Karpas-422 (cell line): ENCODE measurements around the gene GLYAT. TPM values are rescaled to one million over a fixed set of nuclear protein-coding genes. Genes with fewer than 3 reads are reported as not detected.
"Not testable (repeated sequence)": the region's sequence is repeated elsewhere in the genome, so short reads cannot be mapped to it uniquely, and the experiment has no call there.

Experiments used
- DNase-seq: peaks from one replicate; pipeline ENCODE4 v3.0.0-alpha.2; 2015
- H2AFZ ChIP-seq: fragments of 200-600 bp; sonication (generic); 2 replicates; pipeline ENCODE4 v1.6.1; 2014; ENCODE audit warnings: antibody characterized with exemption, low read length, mixed read lengths
- H3K27ac ChIP-seq: fragments of 200-600 bp; sonication (generic); 2 replicates; pipeline ENCODE4 v1.5.1; 2014; ENCODE audit warnings: mild to moderate bottlenecking, low read length, moderate library complexity
- H3K27me3 ChIP-seq: fragments of 200-600 bp; sonication (generic); 2 replicates; pipeline ENCODE4 v1.6.1; 2014; ENCODE audit warnings: low read length, mixed read lengths
- H3K36me3 ChIP-seq: fragments of 200-600 bp; sonication (generic); 2 replicates; pipeline ENCODE4 v1.6.1; 2014; ENCODE audit warnings: low read length, mixed read lengths; ENCODE audit not compliant: insufficient read depth
- H3K4me1 ChIP-seq: fragments of 200-600 bp; sonication (generic); 2 replicates; pipeline ENCODE4 v1.6.1; 2014; ENCODE audit warnings: mild to moderate bottlenecking, low read length, mixed read lengths
- H3K4me2 ChIP-seq: fragments of 200-600 bp; sonication (generic); 2 replicates; pipeline ENCODE4 v1.6.1; 2014; ENCODE audit warnings: low read length, low read depth, mild to moderate bottlenecking; ENCODE audit not compliant: poor library complexity, severe bottlenecking
- H3K4me3 ChIP-seq: fragments of 200-600 bp; sonication (generic); 2 replicates; pipeline ENCODE4 v1.5.1; 2014; ENCODE audit warnings: mild to moderate bottlenecking, antibody characterized with exemption, low read length, mixed read lengths
- H3K79me2 ChIP-seq: fragments of 200-600 bp; sonication (generic); 2 replicates; pipeline ENCODE4 v1.6.1; 2014; ENCODE audit warnings: mild to moderate bottlenecking, low read length, mixed read lengths
- H3K9ac ChIP-seq: fragments of 200-600 bp; sonication (generic); 2 replicates; pipeline ENCODE4 v1.6.0; 2014; ENCODE audit warnings: low read length
- H3K9me2 ChIP-seq: fragments of 200-600 bp; sonication (generic), shearing (Covaris generic); replicated peaks from 2 replicates; pipeline ENCODE4 v1.6.0; 2014; ENCODE audit warnings: mild to moderate bottlenecking, low read length, moderate library complexity; ENCODE audit not compliant: insufficient read depth
- H3K9me3 ChIP-seq: fragments of 300-700, 200-600 bp; sonication (generic); 2 replicates; pipeline ENCODE4 v1.6.1; 2014; ENCODE audit warnings: low read length, mixed read lengths
- H4K20me1 ChIP-seq: fragments of 200-600 bp; sonication (generic); 2 replicates; pipeline ENCODE4 v1.6.1; 2014; ENCODE audit warnings: mild to moderate bottlenecking, antibody characterized with exemption, low read length, low read depth; ENCODE audit not compliant: insufficient read depth
- total RNA-seq: library from RNA; depleted of rRNA; stranded (reverse); fragments of >200 nt; shearing (Covaris generic); gene quantifications from 2 replicates; pipeline ENCODE4 v1.2.3, GENCODE V29; 2014; ENCODE audit warnings: low replicate concordance

The GLYAT gene
- total RNA-seq, 1 experiment from 2014 or later, result not detected

GRCh38 chr11:58682660-58683059 is 49.1 kb downstream of the GLYAT start:
- H4K20me1 ChIP-seq, H3K79me2 ChIP-seq, H3K9me2 ChIP-seq, H3K4me1 ChIP-seq, H3K4me2 ChIP-seq, H3K36me3 ChIP-seq, H3K27ac ChIP-seq, DNase-seq, H2AFZ ChIP-seq, H3K27me3 ChIP-seq, H3K4me3 ChIP-seq, H3K9ac ChIP-seq, H3K9me3 ChIP-seq: not testable (repeated sequence)

GRCh38 chr11:58677536-58677935 is 54.2 kb downstream of the GLYAT start:
- not testable (repeated sequence) for H3K79me2 ChIP-seq, H3K36me3 ChIP-seq, H3K27me3 ChIP-seq, H3K4me2 ChIP-seq, DNase-seq, H2AFZ ChIP-seq, H3K27ac ChIP-seq, H3K9me2 ChIP-seq, H3K9me3 ChIP-seq, H3K4me1 ChIP-seq, H3K9ac ChIP-seq, H3K4me3 ChIP-seq, H4K20me1 ChIP-seq

GRCh38 chr11:58676563-58677135 is 55.1 kb downstream of the GLYAT start:
- Histone ChIP-seq H3K36me3 (no peaks in the 10 kb centered on the region), H3K9me2 (no peaks in the 10 kb centered on the region), H3K79me2 (no peaks in the 10 kb centered on the region), H3K27me3 (no peaks in the 10 kb centered on the region), H3K9ac (no peak overlapping the region), H3K4me2 (no peak overlapping the region), H4K20me1 (no peaks in the 10 kb centered on the region), H3K4me1 (no peaks in the 10 kb centered on the region), H2AFZ (no peak overlapping the region), H3K27ac (no peak overlapping the region), H3K9me3 (no peaks in the 10 kb centered on the region), H3K4me3 (no peak overlapping the region)
- DNase-seq, result no peak

GRCh38 chr11:58675334-58676155 is 56.2 kb downstream of the GLYAT start:
- Histone ChIP-seq H3K4me2 (no peak overlapping the region), H3K36me3 (no peaks in the 10 kb centered on the region), H4K20me1 (no peaks in the 10 kb centered on the region), H3K4me3 (no peak overlapping the region), H2AFZ (peak overlapping the region; percentile 72; the same call in 1 of the 2 replicates), H3K27ac (no peak overlapping the region), H3K27me3 (no peaks in the 10 kb centered on the region), H3K79me2 (no peaks in the 10 kb centered on the region), H3K9me3 (no peaks in the 10 kb centered on the region), H3K4me1 (no peaks in the 10 kb centered on the region), H3K9me2 (no peaks in the 10 kb centered on the region), H3K9ac (no peak overlapping the region)
- peak; percentile 86 for DNase-seq

- no peak overlapping the region for H2AFZ ChIP-seq
- H3K9me3 ChIP-seq, result no peaks in the 10 kb centered on the region
- no peaks in the 10 kb centered on the region for H3K36me3 ChIP-seq
- H3K27me3 ChIP-seq, result no peaks in the 10 kb centered on the region
- no peaks in the 10 kb centered on the region for H3K9me2 ChIP-seq
- DNase-seq, result no peak
- no peak overlapping the region for H3K27ac ChIP-seq
- no peak overlapping the region for H3K9ac ChIP-seq
- no peaks in the 10 kb centered on the region for H3K4me1 ChIP-seq
- H3K4me3 ChIP-seq, result no peak overlapping the region
- H3K4me2 ChIP-seq, result no peak overlapping the region
- H4K20me1 ChIP-seq, result no peaks in the 10 kb centered on the region
- H3K79me2 ChIP-seq, result no peaks in the 10 kb centered on the region
Measured at GRCh38 chr11:58674609-58675008, 57.1 kb downstream of the GLYAT start.

GRCh38 chr11:58671983-58672633 is 59.6 kb downstream of the GLYAT start:
- Histone ChIP-seq H3K4me2 (no peak overlapping the region), H3K9ac (no peak overlapping the region), H3K27ac (no peak overlapping the region), H3K27me3 (no peaks in the 10 kb centered on the region), H3K79me2 (no peaks in the 10 kb centered on the region), H3K4me3 (no peak overlapping the region), H3K9me2 (no peaks in the 10 kb centered on the region), H3K9me3 (no peaks in the 10 kb centered on the region), H3K36me3 (no peaks in the 10 kb centered on the region), H2AFZ (no peak overlapping the region), H4K20me1 (no peaks in the 10 kb centered on the region), H3K4me1 (no peaks in the 10 kb centered on the region)
- no peak for DNase-seq

GRCh38 chr11:58659910-58660570 is 71.7 kb downstream of the GLYAT start:
- H3K27me3 ChIP-seq, result no peaks in the 10 kb centered on the region
- no peaks in the 10 kb centered on the region for H3K9me2 ChIP-seq
- H3K36me3 ChIP-seq, result no peaks in the 10 kb centered on the region
- no peaks in the 10 kb centered on the region for H3K9me3 ChIP-seq
- DNase-seq, result no peak
- H2AFZ ChIP-seq, result no peak overlapping the region
- no peak overlapping the region for H3K4me2 ChIP-seq
- H3K79me2 ChIP-seq, result no peaks in the 10 kb centered on the region
- no peak overlapping the region for H3K9ac ChIP-seq
- H3K4me1 ChIP-seq, result no peaks in the 10 kb centered on the region
- H3K27ac ChIP-seq, result no peak overlapping the region
- H3K4me3 ChIP-seq, result no peak overlapping the region
- no peaks in the 10 kb centered on the region for H4K20me1 ChIP-seq

GRCh38 chr11:58659404-58659803 is 72.3 kb downstream of the GLYAT start:
- H3K27ac ChIP-seq, result no peak overlapping the region
- H3K36me3 ChIP-seq, result no peaks in the 10 kb centered on the region
- no peak overlapping the region for H3K4me3 ChIP-seq
- no peak for DNase-seq
- H3K9me2 ChIP-seq, result no peaks in the 10 kb centered on the region
- no peaks in the 10 kb centered on the region for H3K4me1 ChIP-seq
- no peaks in the 10 kb centered on the region for H3K27me3 ChIP-seq
- no peak overlapping the region for H2AFZ ChIP-seq
- no peak overlapping the region for H3K9ac ChIP-seq
- no peaks in the 10 kb centered on the region for H3K9me3 ChIP-seq
- no peak overlapping the region for H3K4me2 ChIP-seq
- H3K79me2 ChIP-seq, result no peaks in the 10 kb centered on the region
- H4K20me1 ChIP-seq, result no peaks in the 10 kb centered on the region
